ENCODE results near the gene CFAP61.

The CFAP61 gene

GRCh38 chr20:20273286-20273685 is 221.0 kb downstream of the CFAP61 start:
- DNase-seq (ENCODE audit: low read depth in 2 of 2) = no peak

- DNase-seq (ENCODE audit: low read depth in 2 of 2) = no peak
Measured at GRCh38 chr20:20274821-20275220, 222.5 kb downstream of the CFAP61 start.

- no peak for DNase-seq (ENCODE audit: low read depth in 2 of 2)
Measured at GRCh38 chr20:20275636-20276035, 223.3 kb downstream of the CFAP61 start.

GRCh38 chr20:20276811-20277530 is 224.6 kb downstream of the CFAP61 start:
- no peak for DNase-seq (ENCODE audit: low read depth in 2 of 2)

GRCh38 chr20:20277894-20278335 is 225.6 kb downstream of the CFAP61 start:
- no peak for DNase-seq (ENCODE audit: low read depth in 2 of 2)

GRCh38 chr20:20286061-20286460 is 233.7 kb downstream of the CFAP61 start:
- no peak for DNase-seq (ENCODE audit: low read depth in 2 of 2)

- DNase-seq (ENCODE audit: low read depth in 2 of 2) = no peak
Measured at GRCh38 chr20:20289331-20289730, 237.0 kb downstream of the CFAP61 start.

- no peak for DNase-seq (ENCODE audit: low read depth in 2 of 2)
Measured at GRCh38 chr20:20292472-20292871, 240.1 kb downstream of the CFAP61 start.

- no peak for DNase-seq (ENCODE audit: low read depth in 2 of 2)
Measured at GRCh38 chr20:20293141-20293540, 240.8 kb downstream of the CFAP61 start.

- DNase-seq (ENCODE audit: low read depth in 2 of 2) = no peak
Measured at GRCh38 chr20:20293691-20294385, 241.5 kb downstream of the CFAP61 start.

GRCh38 chr20:20295621-20296498 is 243.5 kb downstream of the CFAP61 start:
- no peak for DNase-seq (ENCODE audit: low read depth in 2 of 2)

- no peak for DNase-seq (ENCODE audit: low read depth in 2 of 2)
Measured at GRCh38 chr20:20297181-20297580, 244.8 kb downstream of the CFAP61 start.

GRCh38 chr20:20297752-20298151 is 245.4 kb downstream of the CFAP61 start:
- no peak for DNase-seq (ENCODE audit: low read depth in 2 of 2)

- DNase-seq (ENCODE audit: low read depth in 2 of 2) = no peak
Measured at GRCh38 chr20:20299904-20300303, 247.6 kb downstream of the CFAP61 start.

GRCh38 chr20:20303320-20303719 is 251.0 kb downstream of the CFAP61 start:
- no peak for DNase-seq (ENCODE audit: low read depth in 2 of 2)

GRCh38 chr20:20303742-20304141 is 251.4 kb downstream of the CFAP61 start:
- no peak for DNase-seq (ENCODE audit: low read depth in 2 of 2)

- no peak for DNase-seq (ENCODE audit: low read depth in 2 of 2)
Measured at GRCh38 chr20:20304942-20305341, 252.6 kb downstream of the CFAP61 start.

- no peak for DNase-seq (ENCODE audit: low read depth in 2 of 2)
Measured at GRCh38 chr20:20312562-20312961, 260.2 kb downstream of the CFAP61 start.

GRCh38 chr20:20317195-20317594 is 264.9 kb downstream of the CFAP61 start:
- no peak for DNase-seq (ENCODE audit: low read depth in 2 of 2)

- no peak for DNase-seq (ENCODE audit: low read depth in 2 of 2)
Measured at GRCh38 chr20:20317621-20318364, 265.5 kb downstream of the CFAP61 start.

GRCh38 chr20:20318365-20319161 is 266.2 kb downstream of the CFAP61 start:
- no peak for DNase-seq (ENCODE audit: low read depth in 2 of 2)
